Measurements from ENCODE around the gene IL1RAPL1. TPM values are rescaled to one million over a fixed set of nuclear protein-coding genes. Genes with fewer than 3 reads are reported as not detected.

The IL1RAPL1 gene
- total RNA-seq, 1 experiment from 2014 or later = 3.2 TPM

- no peak for DNase-seq (ENCODE audit: low read depth)
These were observed 1049.1 kb downstream of the IL1RAPL1 start for GRCh38 chrX:29636331-29636730.

- no peak for DNase-seq (ENCODE audit: low read depth)
These were observed 1052.9 kb downstream of the IL1RAPL1 start for GRCh38 chrX:29640106-29640505.

GRCh38 chrX:29641461-29641860, 1054.2 kb downstream of the IL1RAPL1 start:
- no peak for DNase-seq (ENCODE audit: low read depth)

GRCh38 chrX:29643181-29643580, 1055.9 kb downstream of the IL1RAPL1 start:
- no peak for DNase-seq (ENCODE audit: low read depth)

GRCh38 chrX:29648161-29648560, 1060.9 kb downstream of the IL1RAPL1 start:
- no peak for DNase-seq (ENCODE audit: low read depth)

- peak; percentile 81 for DNase-seq (ENCODE audit: low read depth)
These were observed 1065.2 kb downstream of the IL1RAPL1 start for GRCh38 chrX:29652484-29652883.

GRCh38 chrX:29653721-29654120, 1066.5 kb downstream of the IL1RAPL1 start:
- DNase-seq (ENCODE audit: low read depth) = no peak

GRCh38 chrX:29659911-29660310, 1072.7 kb downstream of the IL1RAPL1 start:
- no peak for DNase-seq (ENCODE audit: low read depth)

GRCh38 chrX:29661290-29661689, 1074.0 kb downstream of the IL1RAPL1 start:
- peak; percentile 62 for DNase-seq (ENCODE audit: low read depth)

- peak; percentile 93 for DNase-seq (ENCODE audit: low read depth)
These were observed 1074.9 kb downstream of the IL1RAPL1 start for GRCh38 chrX:29662101-29662500.

GRCh38 chrX:29662759-29663503, 1075.7 kb downstream of the IL1RAPL1 start:
- peak; percentile 99 for DNase-seq (ENCODE audit: low read depth)

- no peak for DNase-seq (ENCODE audit: low read depth)
These were observed 1078.3 kb downstream of the IL1RAPL1 start for GRCh38 chrX:29665532-29665931.

GRCh38 chrX:29666366-29666765, 1079.1 kb downstream of the IL1RAPL1 start:
- peak; percentile 56 for DNase-seq (ENCODE audit: low read depth)

- DNase-seq (ENCODE audit: low read depth) = no peak
These were observed 1084.2 kb downstream of the IL1RAPL1 start for GRCh38 chrX:29671421-29671820.

- peak; percentile 64 for DNase-seq (ENCODE audit: low read depth)
These were observed 1100.4 kb downstream of the IL1RAPL1 start for GRCh38 chrX:29687687-29688086.

- peak; percentile 38 for DNase-seq (ENCODE audit: low read depth)
These were observed 1102.8 kb downstream of the IL1RAPL1 start for GRCh38 chrX:29690061-29690460.

- DNase-seq (ENCODE audit: low read depth) = no peak
These were observed 1103.8 kb downstream of the IL1RAPL1 start for GRCh38 chrX:29691044-29691443.

GRCh38 chrX:29693912-29694311, 1106.7 kb downstream of the IL1RAPL1 start:
- no peak for DNase-seq (ENCODE audit: low read depth)

GRCh38 chrX:29699239-29699638, 1112.0 kb downstream of the IL1RAPL1 start:
- no peak for DNase-seq (ENCODE audit: low read depth)

- DNase-seq (ENCODE audit: low read depth) = no peak
These were observed 1119.8 kb downstream of the IL1RAPL1 start for GRCh38 chrX:29707088-29707487.

- no peak for DNase-seq (ENCODE audit: low read depth)
These were observed 1133.9 kb downstream of the IL1RAPL1 start for GRCh38 chrX:29721152-29721551.

- DNase-seq (ENCODE audit: low read depth) = no peak
These were observed 1137.1 kb downstream of the IL1RAPL1 start for GRCh38 chrX:29724316-29724715.

GRCh38 chrX:29726811-29727210, 1139.6 kb downstream of the IL1RAPL1 start:
- no peak for DNase-seq (ENCODE audit: low read depth)

GRCh38 chrX:29728639-29729038, 1141.4 kb downstream of the IL1RAPL1 start:
- DNase-seq (ENCODE audit: low read depth) = no peak

All from M059J (cell line).